Ramos (cell line): ENCODE measurements around the gene ZFP62.

Experiments used
- in situ Hi-C: fragments of 300-500 bp; cut with MboI; formaldehyde crosslinking; loops from one replicate; pipeline ENCODE4 v1.14.3; 2022; ENCODE audit warnings: low sequenced_read_pairs; ENCODE audit not compliant: unreplicated experiment

Gene ZFP62

GRCh38 chr5:180870276-180871068 lies 9.4 kb upstream of the ZFP62 start:
- in situ Hi-C loops, result loop anchor here (10.0 kb wide), 1 partner anchor 284 kb away; no protein-coding TSS in a partner anchor

- in situ Hi-C loops, result no loop called here
These were observed 8.5 kb upstream of the ZFP62 start for GRCh38 chr5:180869587-180869986.

- in situ Hi-C loops, result no loop called here
These were observed 7.9 kb upstream of the ZFP62 start for GRCh38 chr5:180868960-180869359.

GRCh38 chr5:180866985-180867384 lies 5.9 kb upstream of the ZFP62 start:
- in situ Hi-C loops, result no loop called here

GRCh38 chr5:180865981-180866695 lies 5.1 kb upstream of the ZFP62 start:
- in situ Hi-C loops, result no loop called here

GRCh38 chr5:180862645-180863044 lies 1.6 kb upstream of the ZFP62 start:
- in situ Hi-C loops, result loop anchor here (5.0 kb wide), 1 partner anchor 65 kb away; no protein-coding TSS in a partner anchor

GRCh38 chr5:180860273-180860886 lies 696 bp downstream of the ZFP62 start:
- in situ Hi-C loops, result loop anchor here (5.0 kb wide), 1 partner anchor 63 kb away; no protein-coding TSS in a partner anchor

GRCh38 chr5:180858586-180858985 lies 2.5 kb downstream of the ZFP62 start:
- in situ Hi-C loops, result no loop called here

- in situ Hi-C loops, result no loop called here
These were observed 7.3 kb downstream of the ZFP62 start for GRCh38 chr5:180853848-180854176.

- in situ Hi-C loops, result no loop called here
These were observed 7.8 kb downstream of the ZFP62 start for GRCh38 chr5:180853121-180853847.

- in situ Hi-C loops, result no loop called here
These were observed 8.6 kb downstream of the ZFP62 start for GRCh38 chr5:180852495-180852894.

GRCh38 chr5:180850434-180851078 lies 10.5 kb downstream of the ZFP62 start:
- in situ Hi-C loops, result no loop called here

GRCh38 chr5:180849827-180850226 lies 11.2 kb downstream of the ZFP62 start:
- in situ Hi-C loops, result no loop called here

- in situ Hi-C loops, result no loop called here
These were observed 12.2 kb downstream of the ZFP62 start for GRCh38 chr5:180848878-180849277.

- in situ Hi-C loops, result no loop called here
These were observed 12.8 kb downstream of the ZFP62 start for GRCh38 chr5:180848265-180848664.

GRCh38 chr5:180847026-180847425 lies 14.1 kb downstream of the ZFP62 start:
- in situ Hi-C loops, result no loop called here

GRCh38 chr5:180844858-180845257 lies 16.2 kb downstream of the ZFP62 start:
- in situ Hi-C loops, result no loop called here

GRCh38 chr5:180844432-180844831 lies 16.6 kb downstream of the ZFP62 start:
- in situ Hi-C loops, result no loop called here

- in situ Hi-C loops, result no loop called here
These were observed 21.1 kb downstream of the ZFP62 start for GRCh38 chr5:180839935-180840334.

- in situ Hi-C loops, result no loop called here
These were observed 21.8 kb downstream of the ZFP62 start for GRCh38 chr5:180839227-180839626.
